NCI-H345 treated with DMSO at 0.1 percent for 48 hours (cell line): Measurements from ENCODE around the gene AOX1.
"Not testable (repeated sequence)": the region's sequence is repeated elsewhere in the genome, so short reads cannot be mapped to it uniquely, and the experiment has no call there.

ENCODE experiments used
- DNase-seq: peaks from one replicate; lab custom pipeline; 2025; ENCODE audit not compliant: unreplicated experiment; lab: John Stamatoyannopoulos, UW

The AOX1 gene

DNA sequence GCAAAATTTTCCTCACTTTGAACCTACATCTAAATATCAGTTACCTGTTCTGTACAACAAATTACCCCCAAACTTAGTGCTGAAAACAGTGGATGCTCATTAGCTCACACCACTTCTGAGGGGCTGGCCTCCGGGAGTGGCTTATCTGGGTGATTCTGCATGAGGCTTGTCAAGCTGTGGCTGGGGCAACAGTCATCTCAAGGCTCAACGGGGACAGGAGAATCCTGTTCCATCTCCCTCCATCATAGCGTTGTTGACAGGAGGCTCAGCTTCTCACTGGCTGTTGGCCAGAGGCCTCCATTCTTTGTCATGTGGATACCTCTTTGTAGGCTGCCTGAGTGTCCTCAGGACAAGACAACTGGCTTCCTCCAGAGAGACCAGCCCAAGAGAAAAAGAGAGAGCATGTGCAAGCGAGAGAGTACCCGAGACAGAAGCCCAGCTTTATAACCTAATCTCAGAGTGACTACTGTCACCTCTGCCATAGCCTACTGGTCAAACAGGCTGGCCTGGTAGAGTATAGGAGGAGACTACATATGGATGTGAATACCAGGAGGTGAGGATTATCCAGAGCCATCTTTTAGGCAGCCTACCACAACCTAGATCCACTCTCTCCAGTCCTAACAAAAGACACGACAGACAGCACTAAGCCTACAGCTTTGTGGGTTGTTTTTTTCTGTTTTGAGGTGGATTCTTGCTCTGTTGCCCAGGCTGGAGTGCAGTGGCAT, 79.1 kb downstream of the AOX1 start:
- DNase-seq = no peak

- no peak for DNase-seq
Measured at GRCh38 chr2:200665626-200666453, 80.0 kb downstream of the AOX1 start.

GRCh38 chr2:200667413-200667812, 81.6 kb downstream of the AOX1 start:
- no peak for DNase-seq

DNA sequence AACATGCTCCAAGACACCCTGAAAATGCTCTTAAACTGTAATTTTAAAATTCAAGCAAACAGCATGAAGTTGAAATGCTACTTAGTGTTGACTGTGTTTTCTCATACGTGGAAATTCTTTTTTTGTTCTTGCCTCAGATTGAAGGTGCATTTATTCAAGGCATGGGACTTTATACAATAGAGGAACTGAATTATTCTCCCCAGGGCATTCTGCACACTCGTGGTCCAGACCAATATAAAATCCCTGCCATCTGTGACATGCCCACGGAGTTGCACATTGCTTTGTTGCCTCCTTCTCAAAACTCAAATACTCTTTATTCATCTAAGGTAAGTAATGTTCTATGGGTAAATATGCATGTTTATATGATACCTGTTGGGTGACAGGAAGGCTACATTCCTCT, 82.7 kb downstream of the AOX1 start:
- no peak for DNase-seq

GRCh38 chr2:200669308-200669707, 83.5 kb downstream of the AOX1 start:
- DNase-seq = no peak

GRCh38 chr2:200670313-200670712, 84.5 kb downstream of the AOX1 start:
- no peak for DNase-seq

GRCh38 chr2:200670751-200671150, 84.9 kb downstream of the AOX1 start:
- DNase-seq = no peak

- DNase-seq = no peak
Measured at GRCh38 chr2:200673191-200673590, 87.4 kb downstream of the AOX1 start.

GRCh38 chr2:200674837-200675236, 89.0 kb downstream of the AOX1 start:
- no peak for DNase-seq

DNA sequence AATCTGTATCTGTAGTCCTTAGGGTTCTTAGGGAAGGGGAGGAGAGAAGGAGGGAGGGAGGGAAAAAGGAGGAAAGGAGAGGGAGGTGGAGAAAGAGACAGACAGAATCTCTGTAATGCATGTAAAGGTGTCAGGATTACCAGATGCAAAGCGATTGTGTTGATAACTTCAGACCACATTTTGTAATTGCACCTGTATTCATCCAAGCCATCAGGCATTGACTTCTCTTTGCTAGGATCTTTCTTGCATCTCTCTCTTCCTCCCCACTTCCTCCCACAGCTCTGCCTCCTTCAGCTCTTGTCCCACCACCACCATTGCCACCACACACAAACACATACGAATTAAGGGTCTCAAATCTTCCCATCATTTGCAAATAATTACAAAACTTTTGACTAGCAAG, 91.4 kb downstream of the AOX1 start:
- no peak for DNase-seq

DNA sequence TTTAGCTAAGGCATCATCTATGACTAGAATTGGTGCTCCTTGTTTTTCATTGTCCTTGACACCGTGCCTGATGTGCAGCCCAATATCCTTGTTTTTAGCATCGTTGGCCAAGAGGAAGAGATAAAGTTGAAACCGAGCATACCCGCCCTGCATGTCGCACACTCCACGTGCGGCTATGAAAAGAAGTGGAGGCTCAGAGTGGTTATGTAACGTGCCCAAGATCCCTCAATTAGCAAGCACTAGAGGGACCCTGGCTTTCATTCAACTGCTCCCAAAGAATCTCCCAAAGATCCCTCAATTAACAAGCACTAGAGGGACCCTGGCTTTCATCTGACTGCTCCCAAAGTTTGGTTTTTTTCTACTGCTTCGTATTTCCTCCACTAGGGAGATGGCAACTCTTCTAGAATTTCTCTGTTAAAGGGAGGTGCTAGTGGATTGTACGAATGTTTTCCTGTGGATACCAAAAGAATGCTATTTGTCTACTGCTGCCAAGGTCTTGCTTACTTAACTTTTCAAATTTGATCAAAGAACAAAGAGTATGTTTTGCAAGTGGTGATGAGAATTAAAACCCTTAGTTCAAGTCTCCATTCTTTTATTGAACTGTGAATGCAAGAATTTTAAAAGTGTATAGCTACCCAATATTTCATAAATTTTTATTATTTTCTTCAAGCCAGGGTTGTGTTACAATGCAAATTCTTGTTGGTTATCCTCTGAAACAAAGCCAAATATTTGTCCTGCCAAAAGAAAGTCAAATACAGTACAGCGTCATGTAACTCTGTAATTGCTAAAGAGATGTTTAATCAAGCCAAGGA, 92.1 kb downstream of the AOX1 start:
- DNase-seq = no peak

- no peak for DNase-seq
Measured at GRCh38 chr2:200679127-200679526, 93.3 kb downstream of the AOX1 start.

- no peak for DNase-seq
Measured at GRCh38 chr2:200679535-200679934, 93.7 kb downstream of the AOX1 start.

- no peak for DNase-seq
Measured at GRCh38 chr2:200681697-200682096, 95.9 kb downstream of the AOX1 start.

DNA sequence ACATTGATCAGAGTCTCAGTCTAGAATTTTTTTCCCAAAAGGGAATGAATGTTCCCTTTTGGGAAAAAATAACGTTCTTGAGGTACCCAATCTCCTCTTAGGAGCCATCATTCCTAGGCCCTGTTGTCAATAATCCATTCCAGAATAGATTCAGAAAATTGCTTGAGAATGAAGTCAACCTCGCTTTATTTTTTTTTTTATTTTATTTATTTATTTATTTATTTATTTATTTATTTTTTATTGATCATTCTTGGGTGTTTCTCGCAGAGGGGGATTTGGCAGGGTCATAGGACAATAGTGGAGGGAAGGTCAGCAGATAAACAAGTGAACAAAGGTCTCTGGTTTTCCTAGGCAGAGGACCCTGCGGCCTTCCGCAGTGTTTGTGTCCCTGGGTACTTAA, 96.6 kb downstream of the AOX1 start:
- not testable (repeated sequence) for DNase-seq

- DNase-seq = no peak
Measured at GRCh38 chr2:200687922-200688920, 102.4 kb downstream of the AOX1 start.

DNA sequence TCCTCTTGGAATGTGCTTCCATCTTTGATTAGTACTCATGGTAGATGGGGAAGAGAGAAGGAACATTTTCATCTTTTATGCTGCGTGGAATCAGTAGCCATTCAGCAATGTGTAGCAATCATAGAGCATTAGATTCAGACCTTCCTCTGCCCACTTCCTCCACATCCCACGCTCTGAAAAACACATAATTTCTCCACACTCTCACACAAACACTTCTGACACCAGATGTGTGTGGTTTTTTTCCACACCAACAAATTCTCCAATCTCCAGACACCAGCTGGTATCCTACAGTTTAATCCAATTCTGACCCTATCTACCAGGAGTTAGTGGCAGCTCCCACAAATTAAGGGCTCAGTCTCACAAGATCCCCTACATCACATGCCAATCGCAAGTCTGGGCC, 103.3 kb downstream of the AOX1 start:
- DNase-seq = no peak

DNA sequence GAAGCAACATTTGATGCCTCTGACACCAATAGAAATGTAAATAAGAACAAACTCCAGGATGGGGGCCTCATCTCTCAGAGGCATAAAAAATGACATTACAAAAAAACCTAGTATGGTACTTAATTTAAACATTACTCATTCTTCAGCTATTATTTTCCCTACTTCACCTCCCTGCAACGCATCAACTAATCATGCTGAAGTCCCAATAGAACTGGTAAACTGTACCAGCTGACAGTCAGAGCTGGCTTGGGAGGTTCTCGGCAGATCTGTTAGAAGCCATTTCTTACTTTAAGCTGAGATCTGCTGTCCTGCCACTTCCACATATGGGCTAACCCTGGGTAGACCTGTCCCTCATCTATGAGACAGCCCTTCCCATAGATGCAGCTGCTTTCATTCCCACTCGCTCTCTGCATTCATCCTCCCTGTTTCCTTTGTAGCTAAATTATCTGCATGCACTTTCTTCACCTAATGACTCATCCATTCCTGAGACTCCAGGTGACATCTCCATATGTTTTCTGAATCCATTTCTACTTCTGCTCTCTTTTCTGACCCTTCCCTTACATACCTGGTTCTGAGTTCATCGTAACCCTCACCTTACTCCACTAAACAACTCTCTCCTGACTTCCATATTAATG, 108.1 kb downstream of the AOX1 start:
- DNase-seq = no peak

DNA sequence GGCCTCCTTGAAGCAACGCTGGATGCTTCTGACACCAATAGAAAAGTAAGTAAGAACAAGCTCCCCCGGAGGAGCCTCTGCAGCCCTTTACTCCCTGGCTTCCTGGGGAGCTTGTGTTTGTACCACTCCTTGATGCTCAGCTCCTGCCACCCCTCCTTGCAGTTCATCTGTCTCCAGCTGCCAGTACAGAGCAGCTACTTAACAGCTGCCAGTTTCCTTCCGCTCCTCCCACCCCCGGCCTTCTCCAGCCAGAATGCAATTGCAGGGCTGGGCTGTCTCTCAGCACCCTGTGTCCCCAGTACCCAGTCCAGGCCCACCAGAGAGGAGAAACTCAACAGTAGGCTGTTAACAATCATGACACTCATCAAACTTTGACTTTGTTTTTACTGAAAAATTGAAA, 109.4 kb downstream of the AOX1 start:
- no peak for DNase-seq

DNA sequence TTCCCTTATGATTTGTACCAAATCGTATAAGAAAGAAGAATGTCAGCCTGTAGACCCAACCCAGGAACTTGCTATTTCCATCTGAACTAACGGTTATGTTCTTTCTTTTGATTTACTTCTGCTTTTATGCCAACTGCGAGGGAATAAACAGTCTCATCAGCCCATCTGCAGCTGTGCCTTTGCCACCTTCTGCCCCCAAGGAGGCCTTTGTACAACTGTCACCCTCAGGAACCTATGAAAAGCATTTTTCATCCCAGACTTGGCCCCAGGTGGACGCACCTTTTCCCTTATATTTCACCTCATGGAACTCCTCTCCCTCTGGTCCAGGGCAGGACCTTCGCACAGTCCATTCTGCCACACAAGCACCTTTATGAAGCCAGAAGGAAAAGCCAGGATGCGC, 109.8 kb downstream of the AOX1 start:
- no peak for DNase-seq
